ENCODE results near the gene ECSIT.

The ECSIT gene

DNA sequence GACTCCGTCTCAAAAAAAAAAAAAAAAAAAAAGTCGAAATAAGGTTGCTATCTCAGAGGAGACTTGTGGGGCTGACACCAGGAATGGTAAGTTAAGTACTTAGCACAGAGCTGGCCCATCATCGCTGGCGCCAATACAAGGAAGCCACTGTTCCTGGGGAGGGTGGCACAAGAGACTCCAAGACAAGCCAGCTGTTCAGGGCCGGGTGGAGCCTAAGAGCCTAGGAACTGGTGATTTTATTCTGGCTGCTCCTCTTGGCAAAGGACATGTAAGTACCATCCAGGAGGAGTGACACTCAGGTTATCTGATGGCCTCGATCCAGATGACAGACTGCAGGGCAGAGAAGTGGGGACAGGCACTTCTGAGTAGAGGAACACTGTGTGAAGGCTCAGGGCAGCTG, 26.3 kb upstream of the ECSIT start:
- TF ChIP-seq, protein P1, sequence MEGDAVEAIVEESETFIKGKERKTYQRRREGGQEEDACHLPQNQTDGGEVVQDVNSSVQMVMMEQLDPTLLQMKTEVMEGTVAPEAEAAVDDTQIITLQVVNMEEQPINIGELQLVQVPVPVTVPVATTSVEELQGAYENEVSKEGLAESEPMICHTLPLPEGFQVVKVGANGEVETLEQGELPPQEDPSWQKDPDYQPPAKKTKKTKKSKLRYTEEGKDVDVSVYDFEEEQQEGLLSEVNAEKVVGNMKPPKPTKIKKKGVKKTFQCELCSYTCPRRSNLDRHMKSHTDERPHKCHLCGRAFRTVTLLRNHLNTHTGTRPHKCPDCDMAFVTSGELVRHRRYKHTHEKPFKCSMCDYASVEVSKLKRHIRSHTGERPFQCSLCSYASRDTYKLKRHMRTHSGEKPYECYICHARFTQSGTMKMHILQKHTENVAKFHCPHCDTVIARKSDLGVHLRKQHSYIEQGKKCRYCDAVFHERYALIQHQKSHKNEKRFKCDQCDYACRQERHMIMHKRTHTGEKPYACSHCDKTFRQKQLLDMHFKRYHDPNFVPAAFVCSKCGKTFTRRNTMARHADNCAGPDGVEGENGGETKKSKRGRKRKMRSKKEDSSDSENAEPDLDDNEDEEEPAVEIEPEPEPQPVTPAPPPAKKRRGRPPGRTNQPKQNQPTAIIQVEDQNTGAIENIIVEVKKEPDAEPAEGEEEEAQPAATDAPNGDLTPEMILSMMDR (IDR thresholded peaks at IDR 0.05) = no peak
- Histone ChIP-seq H3K27ac (no peak overlapping the region), H3K4me3 (no peak overlapping the region)
- no peak for DNase-seq (ENCODE audit: low spot score)

DNA sequence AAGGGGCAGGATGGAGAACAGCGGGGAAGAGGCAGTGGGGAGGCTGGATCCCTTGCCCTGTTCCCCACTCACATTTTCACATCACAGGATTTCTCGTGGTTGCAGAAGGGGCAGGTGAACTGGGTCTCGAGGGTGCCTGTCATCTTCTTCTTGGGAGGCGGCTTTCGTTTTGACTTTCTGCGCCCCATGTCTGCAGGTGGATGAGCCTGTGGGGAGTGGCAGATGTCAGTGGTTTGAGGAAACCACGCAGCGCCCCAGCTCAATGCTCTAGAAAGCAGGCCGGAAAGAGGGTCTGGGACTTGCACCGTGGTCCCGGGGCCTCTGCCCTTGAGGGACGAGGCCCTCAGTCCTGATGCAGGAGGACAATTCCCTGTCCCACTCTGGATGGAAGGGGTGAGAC, 25.2 kb upstream of the ECSIT start:
- Histone ChIP-seq H3K27ac (no peak overlapping the region), H3K4me3 (no peak overlapping the region)
- DNase-seq (ENCODE audit: low spot score) = no peak
- TF ChIP-seq, protein P1 (IDR thresholded peaks at IDR 0.05) = no peak

DNA sequence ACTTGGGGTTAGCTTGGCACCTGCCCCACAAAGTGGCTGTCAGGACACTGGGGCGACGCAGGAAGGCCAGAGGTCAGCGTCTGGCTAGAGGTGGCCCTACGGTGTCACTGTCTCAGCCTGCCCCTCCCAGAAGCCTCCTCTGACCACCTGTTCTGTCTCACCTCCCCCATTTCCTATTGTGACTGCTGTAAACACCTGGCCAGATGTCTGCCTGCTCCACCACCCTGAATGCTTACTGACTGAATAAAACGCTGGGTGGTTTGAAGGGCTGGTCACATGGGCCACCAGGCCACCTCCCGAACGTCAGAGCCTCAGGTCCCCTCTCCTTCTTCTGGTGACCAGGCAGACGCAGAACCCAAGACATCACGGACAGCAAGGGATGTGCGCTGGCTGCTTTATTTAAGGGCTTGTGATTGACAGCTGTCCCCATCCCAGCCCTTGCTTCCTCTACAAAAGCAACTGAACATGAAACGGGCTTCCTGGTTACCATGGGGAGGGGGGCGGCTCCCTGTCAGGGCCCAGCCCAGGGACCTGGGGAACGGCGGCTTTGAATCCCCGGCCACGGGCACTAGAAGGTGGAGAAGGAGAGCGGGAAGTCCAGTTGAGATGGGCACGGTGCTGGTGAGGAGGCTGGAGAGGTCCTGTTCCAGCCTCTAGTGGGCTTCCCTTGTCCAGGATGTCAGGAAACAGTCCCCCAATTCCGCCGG, 23.9 kb upstream of the ECSIT start:
- H3K27ac ChIP-seq = no peak overlapping the region
- no peak for DNase-seq (ENCODE audit: low spot score)
- no peak overlapping the region for H3K4me3 ChIP-seq
- TF ChIP-seq, protein P1 (IDR thresholded peaks at IDR 0.05) = no peak

DNA sequence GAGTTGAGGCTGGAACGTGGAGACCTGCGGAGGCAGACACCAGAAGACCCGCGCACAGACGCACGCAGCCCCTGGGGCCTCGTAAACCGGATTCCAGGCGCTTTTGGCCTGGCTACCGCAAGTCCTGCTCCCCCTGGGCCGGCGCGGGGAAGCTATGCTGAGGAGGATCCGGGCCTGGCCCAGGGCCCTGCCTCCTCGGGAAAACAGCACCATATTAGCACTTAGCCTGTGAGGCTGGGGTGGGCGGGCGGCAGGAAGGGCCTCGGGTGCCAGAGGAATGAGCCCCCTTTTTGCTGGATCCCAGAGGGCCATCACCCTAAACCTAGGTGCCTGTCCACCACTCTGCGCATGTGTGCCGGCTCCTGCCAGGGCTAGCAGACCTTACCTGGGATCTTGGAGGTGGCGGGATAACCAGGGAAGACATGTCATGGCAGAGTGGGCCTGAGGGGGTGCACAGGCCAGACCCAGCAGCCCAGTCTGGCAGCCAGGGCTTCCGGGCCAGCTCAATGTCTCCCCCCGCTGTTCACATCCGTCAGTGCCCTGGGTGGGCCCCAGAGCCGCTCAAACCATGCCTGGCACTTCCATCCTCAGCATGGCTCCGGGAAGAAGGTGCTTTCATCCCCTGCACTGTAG, 22.8 kb upstream of the ECSIT start:
- DNase-seq (ENCODE audit: low spot score) = no peak
- Histone ChIP-seq H3K27ac (peak overlapping the region in 1 of 2 donors; percentile 56), H3K4me3 (no peak overlapping the region)
- TF ChIP-seq, protein P1 (IDR thresholded peaks at IDR 0.05) = no peak

DNA sequence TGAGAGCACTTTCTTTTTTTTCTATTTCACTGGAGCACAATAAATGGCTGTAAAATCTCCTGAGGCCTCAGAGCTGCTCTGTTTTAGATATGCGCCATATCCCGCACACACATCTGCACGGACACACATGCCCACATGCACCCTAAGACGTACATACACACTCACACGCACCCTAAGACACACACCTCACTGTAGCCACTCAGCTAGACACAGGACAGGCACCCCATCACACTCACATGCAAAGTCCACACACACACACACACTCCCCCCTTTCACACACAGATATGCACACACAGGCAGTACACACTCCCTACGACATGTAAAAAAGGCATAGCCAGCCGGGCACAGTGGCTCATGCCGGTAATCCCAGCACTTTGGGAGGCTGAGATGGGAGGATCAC, 21.3 kb upstream of the ECSIT start:
- TF ChIP-seq, protein P1 (IDR thresholded peaks at IDR 0.05) = no peak
- Histone ChIP-seq H3K27ac (peak overlapping the region in 1 of 2 donors; percentile 31), H3K4me3 (no peak overlapping the region)
- DNase-seq (ENCODE audit: low spot score) = no peak

DNA sequence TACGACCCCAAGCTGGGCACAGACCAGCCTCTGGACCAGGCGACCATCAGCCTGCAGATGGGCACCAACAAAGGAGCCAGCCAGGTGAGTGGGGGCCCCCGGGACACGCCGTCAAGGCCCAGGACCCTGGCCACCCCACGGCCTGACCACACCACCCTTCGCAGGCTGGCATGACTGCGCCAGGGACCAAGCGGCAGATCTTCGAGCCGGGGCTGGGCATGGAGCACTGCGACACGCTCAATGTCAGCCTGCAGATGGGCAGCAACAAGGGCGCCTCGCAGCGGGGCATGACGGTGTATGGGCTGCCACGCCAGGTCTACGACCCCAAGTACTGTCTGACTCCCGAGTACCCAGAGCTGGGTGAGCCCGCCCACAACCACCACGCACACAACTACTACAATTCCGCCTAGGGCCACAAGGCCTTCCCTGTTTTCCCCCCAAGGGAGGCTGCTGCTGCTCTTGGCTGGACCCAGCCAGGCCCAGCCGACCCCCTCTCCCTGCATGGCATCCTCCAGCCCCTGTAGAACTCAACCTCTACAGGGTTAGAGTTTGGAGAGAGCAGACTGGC, 20.5 kb upstream of the ECSIT start:
- TF ChIP-seq, protein P1 (IDR thresholded peaks at IDR 0.05) = no peak
- DNase-seq (ENCODE audit: low spot score) = no peak
- no peak overlapping the region for H3K27ac ChIP-seq
- H3K4me3 ChIP-seq = no peak overlapping the region

Measured in coronary artery (tissue), 2 donors.